DND-41 (cell line): ENCODE measurements around the gene APOD.

Source experiments
- CTCF ChIP-seq: IDR thresholded peaks from 2 replicates; pipeline ENCODE4 v1.5.1; 2012; ENCODE audit warnings: borderline replicate concordance, low read length, moderate library complexity, mild to moderate bottlenecking; ENCODE audit not compliant: poor library complexity, severe bottlenecking; ENCODE audit errors: extremely low read depth
- EZH2 ChIP-seq: IDR thresholded peaks from 3 replicates; pipeline ENCODE4 v1.6.1; 2012; ENCODE audit warnings: borderline replicate concordance, low read depth, mild to moderate bottlenecking, moderate library complexity, low read length, inconsistent platforms; ENCODE audit not compliant: severe bottlenecking

- peak; percentile 68 for TF ChIP-seq CTCF
- TF ChIP-seq EZH2: no peak
Observed at GRCh38 chr3:195558602-195559001, 25.1 kb downstream of the APOD start.
